HEK293T (cell line): ENCODE measurements around the gene INPP4B.

Experiments
- ELF4 ChIP-seq: fragments of 450-650 bp; IDR thresholded peaks from 2 replicates; pipeline ENCODE4 v1.6.1; 2017; ENCODE audit warnings: antibody characterized with exemption
- FOXA1 ChIP-seq: fragments of 450-650 bp; IDR thresholded peaks from 2 replicates; pipeline ENCODE4 v1.6.1; 2016; ENCODE audit warnings: mild to moderate bottlenecking
- FOXM1 ChIP-seq: fragments of 450-650 bp; IDR thresholded peaks from 2 replicates; pipeline ENCODE4 v1.6.1; 2017; ENCODE audit warnings: mild to moderate bottlenecking, borderline replicate concordance

DNA sequence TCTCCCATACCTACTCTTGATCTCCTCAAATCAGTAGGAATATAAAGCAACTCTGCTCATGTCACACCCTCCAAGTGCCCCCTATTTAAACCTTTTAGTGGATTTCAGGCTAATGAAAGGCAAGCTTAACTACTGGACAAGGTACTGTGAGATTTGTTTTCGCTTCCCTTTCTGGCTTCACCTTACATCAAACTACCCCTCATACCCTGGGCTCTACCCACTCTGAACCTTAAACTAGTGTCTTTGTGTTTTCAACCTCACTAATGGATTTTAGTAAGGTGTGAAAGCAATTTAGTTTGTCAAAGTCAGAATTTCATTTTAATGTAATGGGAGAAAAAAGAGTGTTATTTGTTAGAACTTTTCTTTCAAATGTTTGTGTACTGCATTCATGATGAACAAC lies 291.7 kb downstream of the INPP4B start:
- TF ChIP-seq FOXA1, result no peak
- TF ChIP-seq ELF4, result no peak
- no peak for TF ChIP-seq FOXM1
